ENCODE results near the gene ATOX1. TPM values are rescaled to one million over a fixed set of nuclear protein-coding genes. Genes with fewer than 3 reads are reported as not detected.
A peak's percentile ranks its signal among the peaks of the same experiment; 100 is the strongest.

ATOX1 gene
- total RNA-seq, 3 donors from 2014 or later: 52.5 to 54.8 (median 53.6) TPM

DNA sequence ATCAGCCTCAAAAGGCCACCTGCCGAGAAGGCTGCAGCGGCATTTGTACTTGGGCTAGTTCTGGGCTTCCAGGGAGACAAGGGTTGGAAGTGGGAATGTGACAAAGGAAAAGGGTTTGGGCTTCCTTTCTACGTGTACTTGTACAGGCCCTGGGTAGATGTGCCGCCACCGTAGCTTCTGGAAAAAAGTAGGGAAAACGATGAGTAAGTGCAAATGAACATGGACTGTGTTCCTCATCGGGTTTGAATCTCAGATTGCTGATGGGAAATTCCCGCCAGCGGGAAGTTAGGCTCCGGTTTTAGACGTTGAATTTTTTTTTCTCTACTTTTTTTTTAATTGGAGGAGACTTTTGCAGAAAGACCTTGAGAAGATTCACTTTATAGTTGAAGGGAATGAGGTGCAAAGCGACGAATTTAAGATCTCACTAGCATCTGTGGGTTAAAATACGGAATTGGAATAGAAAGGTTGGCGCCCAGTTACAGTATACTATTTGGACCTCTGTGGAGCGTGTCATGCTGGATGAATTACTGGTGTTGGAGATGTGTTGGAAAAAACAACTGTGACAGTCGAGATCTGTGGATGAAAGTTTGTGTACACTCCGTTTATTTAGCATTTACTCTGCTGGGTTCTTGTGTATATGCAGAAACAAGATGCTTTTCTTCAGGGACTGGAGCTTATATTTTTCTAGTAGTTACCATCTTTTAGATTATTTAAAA lies 14.6 kb upstream of the ATOX1 start:
- H3K9me3 ChIP-seq: peaks cover 3% of the 10 kb centered on the region
- ATAC-seq (no peak), DNase-seq (peak in 1 of 3 donors; percentile 36)
- H3K4me1 ChIP-seq (ENCODE audit: low read depth): peaks cover 35% of the 10 kb centered on the region
- H3K4me3 ChIP-seq: peak overlapping the region; percentile 91
- intact Hi-C loops (cut with DNase I, micrococcal nuclease): no loop called here
- no peaks in the 10 kb centered on the region for H3K36me3 ChIP-seq (ENCODE audit: low read depth)
- TF ChIP-seq, protein P1, sequence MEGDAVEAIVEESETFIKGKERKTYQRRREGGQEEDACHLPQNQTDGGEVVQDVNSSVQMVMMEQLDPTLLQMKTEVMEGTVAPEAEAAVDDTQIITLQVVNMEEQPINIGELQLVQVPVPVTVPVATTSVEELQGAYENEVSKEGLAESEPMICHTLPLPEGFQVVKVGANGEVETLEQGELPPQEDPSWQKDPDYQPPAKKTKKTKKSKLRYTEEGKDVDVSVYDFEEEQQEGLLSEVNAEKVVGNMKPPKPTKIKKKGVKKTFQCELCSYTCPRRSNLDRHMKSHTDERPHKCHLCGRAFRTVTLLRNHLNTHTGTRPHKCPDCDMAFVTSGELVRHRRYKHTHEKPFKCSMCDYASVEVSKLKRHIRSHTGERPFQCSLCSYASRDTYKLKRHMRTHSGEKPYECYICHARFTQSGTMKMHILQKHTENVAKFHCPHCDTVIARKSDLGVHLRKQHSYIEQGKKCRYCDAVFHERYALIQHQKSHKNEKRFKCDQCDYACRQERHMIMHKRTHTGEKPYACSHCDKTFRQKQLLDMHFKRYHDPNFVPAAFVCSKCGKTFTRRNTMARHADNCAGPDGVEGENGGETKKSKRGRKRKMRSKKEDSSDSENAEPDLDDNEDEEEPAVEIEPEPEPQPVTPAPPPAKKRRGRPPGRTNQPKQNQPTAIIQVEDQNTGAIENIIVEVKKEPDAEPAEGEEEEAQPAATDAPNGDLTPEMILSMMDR (IDR thresholded peaks at IDR 0.05): no peak

DNA sequence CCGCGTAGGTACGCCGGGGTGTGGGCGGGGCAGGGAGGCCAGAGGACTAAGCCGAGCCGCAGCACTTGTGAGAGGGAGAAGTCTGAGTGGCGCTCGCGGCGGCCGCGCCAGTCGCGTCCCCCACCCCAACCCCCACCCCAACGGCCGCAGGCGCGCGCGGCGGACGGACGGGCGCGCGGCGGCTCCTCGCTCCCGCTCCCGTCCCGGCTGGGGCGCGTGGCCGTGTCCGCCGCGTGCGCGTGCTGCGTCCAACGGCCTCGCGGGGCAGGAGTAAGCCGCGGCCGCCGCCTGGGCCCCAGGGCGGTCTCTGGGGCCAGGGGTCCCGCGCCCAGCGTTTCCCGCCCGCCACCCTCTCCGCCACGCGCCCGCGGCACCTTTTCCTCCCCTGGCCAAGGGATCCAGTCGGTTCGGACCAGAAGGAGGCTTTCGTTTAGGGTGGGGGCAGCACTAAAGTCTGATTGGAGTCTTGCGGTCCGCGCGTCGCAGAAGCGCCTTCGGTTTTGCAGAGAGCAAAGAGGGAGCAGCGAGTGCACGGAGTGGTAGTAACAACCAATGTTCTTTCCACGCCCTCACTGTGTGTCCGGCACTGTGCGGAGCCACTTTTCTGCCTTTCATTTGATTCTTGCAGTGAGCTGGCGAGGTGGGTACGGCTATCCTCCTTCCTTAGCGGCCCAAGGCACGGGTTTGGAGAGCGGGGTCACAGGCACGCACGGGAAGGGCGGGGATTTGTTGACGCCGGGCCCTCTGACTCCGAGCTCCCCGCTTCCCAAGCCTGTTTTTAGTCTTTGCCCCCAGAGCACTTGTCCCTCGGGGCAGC lies 13.8 kb upstream of the ATOX1 start:
- Histone ChIP-seq H3K4me1 (ENCODE audit: low read depth) (peaks cover 30% of the 10 kb centered on the region), H3K36me3 (ENCODE audit: low read depth) (no peaks in the 10 kb centered on the region), H3K9me3 (peaks cover 3% of the 10 kb centered on the region), H3K4me3 (peak overlapping the region; percentile 91)
- TF ChIP-seq, protein P1 (IDR thresholded peaks at IDR 0.05): no peak
- peak; percentile 57 to 73 (median 66) for DNase-seq
- intact Hi-C loops (cut with DNase I, micrococcal nuclease): no loop called here
- peak; percentile 42 for ATAC-seq

DNA sequence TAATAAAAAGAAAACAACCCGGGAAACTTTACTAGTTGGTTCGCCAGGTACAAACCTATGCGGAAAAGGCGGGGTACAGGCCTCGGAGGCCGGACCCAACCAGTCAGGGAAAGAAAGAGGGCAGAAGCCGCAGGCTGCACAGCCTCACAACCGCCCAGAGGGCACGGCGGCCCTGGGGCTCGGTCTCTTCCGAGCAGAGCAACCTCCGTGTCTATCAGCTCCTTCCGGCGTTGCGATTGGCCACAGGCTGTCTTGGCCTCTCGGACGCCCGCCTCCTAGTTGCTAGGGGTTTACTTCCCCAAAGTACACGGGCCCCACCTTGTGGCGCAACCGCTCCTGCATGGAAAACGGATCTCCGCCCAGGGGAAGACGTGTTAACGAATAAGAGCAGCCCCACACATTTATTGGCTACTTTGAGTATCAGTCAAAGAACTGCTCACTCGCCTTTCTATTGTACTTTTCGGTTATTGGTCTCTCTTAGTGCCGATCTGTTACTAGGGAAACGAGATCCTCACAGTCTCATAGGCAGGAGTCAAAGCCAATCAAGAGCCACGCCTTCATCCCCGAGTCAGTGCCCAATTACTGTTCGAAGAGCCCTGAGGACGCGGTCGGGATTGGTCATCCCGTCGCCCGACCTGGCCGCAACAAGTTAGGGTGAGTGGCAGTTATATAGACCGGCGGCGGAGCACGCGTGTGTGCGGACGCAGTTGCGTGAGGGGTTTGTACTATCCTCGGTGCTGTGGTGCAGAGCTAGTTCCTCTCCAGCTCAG lies 13.0 kb upstream of the ATOX1 start, which contains the start of gene G3BP1:
Gene G3BP1 (plus strand): TSS at position 696 of the 770 bp plus-strand sequence. CDS start 14,667 bp downstream, outside the sequence.
- peaks cover 3% of the 10 kb centered on the region for H3K9me3 ChIP-seq
- no peaks in the 10 kb centered on the region for H3K36me3 ChIP-seq (ENCODE audit: low read depth)
- DNase-seq: peak; percentile 100
- peak; percentile 89 for ATAC-seq
- TF ChIP-seq, protein P1 (IDR thresholded peaks at IDR 0.05): peak; percentile 63
- peaks cover 28% of the 10 kb centered on the region for H3K4me1 ChIP-seq (ENCODE audit: low read depth)
- H3K4me3 ChIP-seq: peak within 1 kb of the TSS; percentile 91
- intact Hi-C loops (cut with DNase I, micrococcal nuclease): no loop called here

DNA sequence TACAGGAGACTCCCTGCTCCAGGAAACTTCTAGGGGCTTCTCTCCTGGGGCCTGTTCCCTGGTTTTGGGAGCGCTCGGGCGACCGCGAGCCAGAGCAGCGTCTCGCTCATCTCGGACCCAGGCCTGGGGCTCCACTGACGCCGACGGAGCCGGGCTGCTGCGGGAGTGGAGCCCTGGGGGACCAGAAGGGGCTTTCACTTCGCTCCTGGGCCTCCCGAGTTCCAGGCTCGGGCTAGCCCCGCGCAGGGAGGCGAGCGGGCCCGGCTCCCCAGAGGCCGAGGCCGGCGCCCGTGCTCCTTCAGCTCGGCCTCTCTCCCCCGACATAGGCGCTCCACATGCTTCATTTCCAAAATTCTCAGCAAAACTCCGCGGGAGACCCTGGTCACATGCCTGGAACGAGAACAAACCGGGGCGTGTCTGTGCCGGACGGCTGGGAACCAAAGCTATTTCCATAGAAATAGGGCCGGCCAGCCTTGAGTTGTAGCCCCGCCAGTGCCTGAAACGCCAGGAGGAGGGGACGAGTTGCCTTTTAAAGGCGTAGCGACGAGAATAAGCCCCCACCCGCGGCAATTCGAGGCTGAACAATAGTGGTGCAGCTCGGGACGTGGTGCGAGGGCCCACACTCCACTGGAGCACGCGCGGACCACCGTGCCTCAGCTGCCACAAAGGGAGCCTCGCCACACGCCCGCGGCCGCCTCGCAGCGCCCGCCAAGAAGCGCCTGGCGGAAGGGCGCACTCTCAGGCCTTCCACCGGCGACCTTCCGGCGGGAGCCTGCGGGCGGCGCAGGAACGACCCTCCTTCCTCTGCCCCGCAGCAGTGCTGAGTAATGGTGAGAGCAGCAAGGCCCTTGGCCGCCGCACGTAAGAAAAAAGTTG lies 12.2 kb upstream of the ATOX1 start:
- intact Hi-C loops (cut with DNase I, micrococcal nuclease): no loop called here
- TF ChIP-seq, protein P1 (IDR thresholded peaks at IDR 0.05): no peak
- peak in 2 of 3 donors; percentile 73 to 83 for DNase-seq

More for the DNA sequence above, 12.2 kb upstream of the ATOX1 start:
- H3K36me3 ChIP-seq (ENCODE audit: low read depth): no peaks in the 10 kb centered on the region
- H3K9me3 ChIP-seq: peaks cover 3% of the 10 kb centered on the region
- peaks cover 27% of the 10 kb centered on the region for H3K4me1 ChIP-seq (ENCODE audit: low read depth)
- peak; percentile 27 for ATAC-seq
- H3K4me3 ChIP-seq: peak overlapping the region; percentile 91
